ENCODE data around the gene TNFSF12. TPM values are rescaled to one million over a fixed set of nuclear protein-coding genes. Genes with fewer than 3 reads are reported as not detected.

TNFSF12 gene
- total RNA-seq, 1 experiment from 2014 or later: 7.1 TPM

DNA sequence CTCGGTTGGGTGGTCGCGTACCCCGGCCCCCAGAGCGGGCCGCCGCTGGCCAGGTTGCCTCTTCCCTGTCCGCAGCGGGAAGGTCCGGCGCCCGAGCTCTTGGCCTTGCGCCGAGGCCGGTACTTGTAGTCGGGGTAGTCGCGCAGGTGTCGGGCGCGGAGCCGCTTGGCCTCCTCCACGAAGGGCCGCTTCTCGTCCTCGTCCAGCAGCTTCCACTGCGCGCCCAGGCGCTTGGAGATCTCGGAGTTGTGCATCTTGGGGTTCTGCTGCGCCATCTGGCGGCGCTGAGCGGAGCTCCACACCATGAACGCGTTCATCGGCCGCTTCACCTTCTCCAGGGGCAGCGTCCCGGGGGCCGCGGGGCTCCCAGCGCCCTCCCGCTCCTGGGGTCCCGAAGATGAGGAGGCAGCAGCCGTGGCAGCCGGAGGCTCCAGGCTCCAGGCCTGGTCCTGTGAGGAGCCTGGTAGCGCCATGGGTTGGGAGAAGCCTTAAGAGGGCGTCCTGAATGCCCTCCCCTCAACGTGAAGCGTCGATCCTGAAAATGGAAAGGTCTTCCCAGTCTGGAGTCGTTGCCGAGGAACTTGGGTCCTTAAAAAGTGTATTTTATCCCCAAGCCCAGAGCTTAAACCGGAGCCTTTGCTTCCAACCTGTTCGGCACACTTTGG is 40.5 kb downstream of the TNFSF12 start:
- Histone ChIP-seq H2BK5ac (ENCODE audit: insufficient read length, low read length) (no peak overlapping the region), H3K9me3 (ENCODE audit: control insufficient read depth, low read depth, low read length) (no peaks in the 10 kb centered on the region), H2AK5ac (ENCODE audit: insufficient read length, low read length) (no peak overlapping the region), H4K20me1 (ENCODE audit: control insufficient read depth, insufficient read depth, insufficient read length) (no peaks in the 10 kb centered on the region), H3K14ac (ENCODE audit: insufficient read depth, low read length) (peak overlapping the region; percentile 89), H3K4me1 (ENCODE audit: insufficient read depth, low read length) (no peaks in the 10 kb centered on the region; the same call in 1 of the 2 replicates), H3K27me3 (ENCODE audit: insufficient read depth, low read length) (no peaks in the 10 kb centered on the region), H4K91ac (ENCODE audit: insufficient read length, low read depth, low read length) (no peak overlapping the region), H3K23ac (ENCODE audit: insufficient read length, low read depth, low read length) (no peak overlapping the region), H3K4me2 (ENCODE audit: insufficient read depth, insufficient read length, low read length) (peak overlapping the region; percentile 91), H3K79me2 (ENCODE audit: insufficient read depth, low read length) (no peaks in the 10 kb centered on the region), H2BK12ac (ENCODE audit: insufficient read length, low read depth, low read length) (no peak overlapping the region), H4K8ac (replicated peaks; ENCODE audit: insufficient read length, low read depth, low read length) (no peak overlapping the region), H3K27ac (ENCODE audit: insufficient read length, low read depth, low read length) (no peak overlapping the region), H3K56ac (ENCODE audit: insufficient read length, low read depth, low read length) (peak overlapping the region; percentile 20), H2AFZ (ENCODE audit: low read length) (no peak overlapping the region), H3K18ac (ENCODE audit: insufficient read length, low read depth, low read length) (peak overlapping the region; percentile 34), H3K79me1 (ENCODE audit: insufficient read depth, low read depth, low read length, poor library complexity, severe bottlenecking) (no peaks in the 10 kb centered on the region), H3K9ac (ENCODE audit: extremely low read depth, insufficient read length, low read length) (peak overlapping the region; percentile 70), H2BK120ac (ENCODE audit: low read depth, low read length, poor library complexity, severe bottlenecking) (no peak overlapping the region), H3K4ac (ENCODE audit: low read depth, low read length) (no peak overlapping the region; the same call in 1 of the 2 replicates), H3K23me2 (ENCODE audit: insufficient read length, low read depth, low read length, poor library complexity, severe bottlenecking) (peaks cover 10% of the 10 kb centered on the region), H4K5ac (ENCODE audit: insufficient read length, low read depth, low read length) (no peak overlapping the region), H2BK15ac (ENCODE audit: low read depth, low read length) (peak overlapping the region; percentile 87), H3T11ph (ENCODE audit: low read length) (no peak overlapping the region), H2BK20ac (ENCODE audit: low read depth, low read length, poor library complexity, severe bottlenecking) (no peak overlapping the region)
- no CpG with 5 or more reads among the region's 56 CpGs for WGBS (ENCODE audit: extremely low coverage, insufficient read length, low lambda C conversion rate)
- peak overlapping the region in 2 of 3 experiments; percentile 65 to 83; a peak in 2 of 7 replicates for H3K27ac Mint-ChIP-seq
- peak overlapping the region in 1 of 2 experiments; percentile 48; a peak in 2 of 5 replicates for H3K4me3 Mint-ChIP-seq
- H3K27me3 Mint-ChIP-seq (ENCODE audit: low read depth): no peaks in the 10 kb centered on the region
- TF ChIP-seq, protein P1, sequence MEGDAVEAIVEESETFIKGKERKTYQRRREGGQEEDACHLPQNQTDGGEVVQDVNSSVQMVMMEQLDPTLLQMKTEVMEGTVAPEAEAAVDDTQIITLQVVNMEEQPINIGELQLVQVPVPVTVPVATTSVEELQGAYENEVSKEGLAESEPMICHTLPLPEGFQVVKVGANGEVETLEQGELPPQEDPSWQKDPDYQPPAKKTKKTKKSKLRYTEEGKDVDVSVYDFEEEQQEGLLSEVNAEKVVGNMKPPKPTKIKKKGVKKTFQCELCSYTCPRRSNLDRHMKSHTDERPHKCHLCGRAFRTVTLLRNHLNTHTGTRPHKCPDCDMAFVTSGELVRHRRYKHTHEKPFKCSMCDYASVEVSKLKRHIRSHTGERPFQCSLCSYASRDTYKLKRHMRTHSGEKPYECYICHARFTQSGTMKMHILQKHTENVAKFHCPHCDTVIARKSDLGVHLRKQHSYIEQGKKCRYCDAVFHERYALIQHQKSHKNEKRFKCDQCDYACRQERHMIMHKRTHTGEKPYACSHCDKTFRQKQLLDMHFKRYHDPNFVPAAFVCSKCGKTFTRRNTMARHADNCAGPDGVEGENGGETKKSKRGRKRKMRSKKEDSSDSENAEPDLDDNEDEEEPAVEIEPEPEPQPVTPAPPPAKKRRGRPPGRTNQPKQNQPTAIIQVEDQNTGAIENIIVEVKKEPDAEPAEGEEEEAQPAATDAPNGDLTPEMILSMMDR (conservative IDR thresholded peaks at IDR 0.05): peak; percentile 89
- peaks cover 27 to 62% (median 53%) of the 10 kb centered on the region in 3 experiments for H3K36me3 Mint-ChIP-seq (ENCODE audit: insufficient read depth in 1 of 3, low read depth in 3 of 3)
- DNase-seq: peak; percentile 93
- H3K4me1 Mint-ChIP-seq: peaks cover 25 to 56% of the 10 kb centered on the region in 2 experiments
- H3K9me3 Mint-ChIP-seq: no peaks in the 10 kb centered on the region

All from H9 (cell line).